Left forelimb (tissue), 1 donor: ENCODE data around the gene B4GALNT3.
A peak's percentile ranks its signal among the peaks of the same experiment; 100 is the strongest.

Source experiments
- DNase-seq: peaks from one replicate; pipeline ENCODE4 v3.0.0-alpha.2; 2018; ENCODE audit warnings: low spot score

Gene B4GALNT3

GRCh38 chr12:508795-509194, 49.1 kb downstream of the B4GALNT3 start:
- DNase-seq: peak; percentile 46

- peak; percentile 23 for DNase-seq
These were observed 49.8 kb downstream of the B4GALNT3 start for GRCh38 chr12:509500-509899.

GRCh38 chr12:510071-510825, 50.5 kb downstream of the B4GALNT3 start:
- peak; percentile 53 for DNase-seq

GRCh38 chr12:512933-513332, 53.2 kb downstream of the B4GALNT3 start:
- peak; percentile 34 for DNase-seq

- no peak for DNase-seq
These were observed 53.7 kb downstream of the B4GALNT3 start for GRCh38 chr12:513446-513845.

GRCh38 chr12:517538-517937, 57.8 kb downstream of the B4GALNT3 start:
- DNase-seq: no peak

GRCh38 chr12:520119-520518, 60.4 kb downstream of the B4GALNT3 start:
- no peak for DNase-seq

- no peak for DNase-seq
These were observed 63.1 kb downstream of the B4GALNT3 start for GRCh38 chr12:522692-523378.

- no peak for DNase-seq
These were observed 64.6 kb downstream of the B4GALNT3 start for GRCh38 chr12:524167-524951.

- DNase-seq: no peak
These were observed 66.3 kb downstream of the B4GALNT3 start for GRCh38 chr12:526089-526488.

GRCh38 chr12:527241-527640, 67.5 kb downstream of the B4GALNT3 start:
- no peak for DNase-seq

- DNase-seq: no peak
These were observed 68.0 kb downstream of the B4GALNT3 start for GRCh38 chr12:527729-528128.

GRCh38 chr12:530308-530707, 70.6 kb downstream of the B4GALNT3 start:
- no peak for DNase-seq

- no peak for DNase-seq
These were observed 71.1 kb downstream of the B4GALNT3 start for GRCh38 chr12:530821-531220.

- DNase-seq: no peak
These were observed 72.3 kb downstream of the B4GALNT3 start for GRCh38 chr12:531951-532585.

GRCh38 chr12:532908-533565, 73.3 kb downstream of the B4GALNT3 start:
- DNase-seq: no peak

GRCh38 chr12:533718-534117, 74.0 kb downstream of the B4GALNT3 start:
- no peak for DNase-seq

GRCh38 chr12:534216-534615, 74.5 kb downstream of the B4GALNT3 start:
- no peak for DNase-seq

- DNase-seq: no peak
These were observed 75.7 kb downstream of the B4GALNT3 start for GRCh38 chr12:535396-535795.

GRCh38 chr12:536751-537245, 77.1 kb downstream of the B4GALNT3 start:
- DNase-seq: no peak

GRCh38 chr12:537772-538171, 78.0 kb downstream of the B4GALNT3 start:
- no peak for DNase-seq
